Measurements from ENCODE around the gene DEFB131A.
"Not testable (repeated sequence)": the region's sequence is repeated elsewhere in the genome, so short reads cannot be mapped to it uniquely, and the experiment has no call there.

Gene DEFB131A, protein sequence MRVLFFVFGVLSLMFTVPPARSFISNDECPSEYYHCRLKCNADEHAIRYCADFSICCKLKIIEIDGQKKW

GRCh38 chr4:9444114-9444513 lies at the start of gene DEFB131A:
DEFB131A (plus strand) TSS chr4:9444414; CDS start chr4:9444534, 120 bp downstream.
- DNase-seq (ENCODE audit: extremely low read depth, low read depth); H3K4me3 ChIP-seq (replicated peaks; ENCODE audit: low read depth, low read length): not testable (repeated sequence)

- H3K4me3 ChIP-seq (replicated peaks; ENCODE audit: low read depth, low read length); DNase-seq (ENCODE audit: extremely low read depth, low read depth): not testable (repeated sequence)
Observed at GRCh38 chr4:9405774-9406173, 38.4 kb upstream of the DEFB131A start.

- not testable (repeated sequence) for H3K4me3 ChIP-seq (replicated peaks; ENCODE audit: low read depth, low read length); DNase-seq (ENCODE audit: extremely low read depth, low read depth)
Observed at GRCh38 chr4:9406491-9406890, 37.7 kb upstream of the DEFB131A start.

DNA sequence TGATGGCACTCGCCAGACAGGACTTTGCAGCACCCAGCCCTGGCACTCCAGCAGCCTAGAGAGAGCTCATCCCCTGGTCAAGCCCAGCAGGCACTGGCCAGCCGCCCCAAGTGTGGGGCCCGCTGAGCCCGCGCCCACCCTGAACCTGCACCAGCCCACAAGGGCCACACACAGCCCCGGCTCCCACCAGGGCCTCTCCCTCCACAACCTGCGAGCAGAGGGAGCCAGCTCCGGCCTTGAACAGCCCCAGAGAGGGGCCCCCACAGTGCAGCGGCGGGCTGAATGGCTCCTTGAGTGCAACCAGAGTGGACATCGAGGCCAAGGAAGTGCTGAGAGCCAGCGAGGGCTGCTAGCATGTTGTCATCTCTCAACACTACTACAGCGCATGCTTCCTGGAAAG lies 34.4 kb upstream of the DEFB131A start:
- no peak overlapping the region for H3K4me3 ChIP-seq (replicated peaks; ENCODE audit: low read depth, low read length)
- DNase-seq (ENCODE audit: extremely low read depth, low read depth): no peak
- no peak for TF ChIP-seq CTCF (IDR thresholded peaks at IDR 0.05; ENCODE audit: low read depth, low read length, missing control alignments)

- not testable (repeated sequence) for DNase-seq (ENCODE audit: extremely low read depth, low read depth); H3K4me3 ChIP-seq (replicated peaks; ENCODE audit: low read depth, low read length)
Observed at GRCh38 chr4:9421884-9422455, 22.2 kb upstream of the DEFB131A start.

- DNase-seq (ENCODE audit: extremely low read depth, low read depth); H3K4me3 ChIP-seq (replicated peaks; ENCODE audit: low read depth, low read length): not testable (repeated sequence)
Observed at GRCh38 chr4:9425916-9426315, 18.3 kb upstream of the DEFB131A start.

DNA sequence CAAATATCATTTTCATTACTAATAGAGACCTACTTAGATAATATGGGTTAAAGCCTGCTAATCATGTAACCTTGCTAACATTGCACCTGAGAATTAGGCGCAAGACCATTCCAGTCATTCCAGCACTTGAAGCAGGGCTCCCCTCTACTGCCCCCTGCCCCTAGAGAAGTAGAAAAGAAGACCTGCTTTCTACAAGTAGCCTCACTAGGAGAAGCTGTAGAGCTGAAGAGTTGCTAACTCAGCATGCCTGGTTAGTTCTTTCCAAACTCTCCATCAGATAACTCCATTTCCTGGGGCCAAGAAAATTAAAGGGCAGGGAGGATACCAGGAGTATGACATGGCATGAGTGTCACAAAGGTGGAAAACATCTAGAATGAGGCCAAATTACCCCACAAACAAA lies 14.2 kb upstream of the DEFB131A start:
- not testable (repeated sequence) for H3K4me3 ChIP-seq (replicated peaks; ENCODE audit: low read depth, low read length); DNase-seq (ENCODE audit: extremely low read depth, low read depth)

DNA sequence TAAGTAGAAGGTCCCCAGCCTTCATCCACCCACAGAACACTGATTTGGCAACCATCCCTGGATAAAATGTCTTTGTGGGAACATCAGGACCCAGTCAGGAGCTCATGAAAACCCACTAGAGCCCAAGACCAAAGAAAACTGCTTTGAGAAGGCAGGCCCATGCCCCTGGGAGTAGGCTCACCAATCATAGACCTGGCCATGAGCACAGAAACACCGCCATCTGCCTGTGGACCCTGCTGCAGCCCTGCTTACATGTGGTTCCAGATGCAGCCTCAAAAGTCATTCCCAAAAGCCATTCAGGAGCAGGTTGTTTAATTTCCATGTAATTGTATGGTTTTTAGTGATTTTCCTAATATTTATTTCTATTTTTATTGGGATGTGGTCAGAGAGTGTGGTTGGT lies 10.9 kb upstream of the DEFB131A start:
- DNase-seq (ENCODE audit: extremely low read depth, low read depth); H3K4me3 ChIP-seq (replicated peaks; ENCODE audit: low read depth, low read length): not testable (repeated sequence)

GRCh38 chr4:9436728-9437127 lies 7.5 kb upstream of the DEFB131A start:
- not testable (repeated sequence) for DNase-seq (ENCODE audit: extremely low read depth, low read depth); H3K4me3 ChIP-seq (replicated peaks; ENCODE audit: low read depth, low read length)

DNA sequence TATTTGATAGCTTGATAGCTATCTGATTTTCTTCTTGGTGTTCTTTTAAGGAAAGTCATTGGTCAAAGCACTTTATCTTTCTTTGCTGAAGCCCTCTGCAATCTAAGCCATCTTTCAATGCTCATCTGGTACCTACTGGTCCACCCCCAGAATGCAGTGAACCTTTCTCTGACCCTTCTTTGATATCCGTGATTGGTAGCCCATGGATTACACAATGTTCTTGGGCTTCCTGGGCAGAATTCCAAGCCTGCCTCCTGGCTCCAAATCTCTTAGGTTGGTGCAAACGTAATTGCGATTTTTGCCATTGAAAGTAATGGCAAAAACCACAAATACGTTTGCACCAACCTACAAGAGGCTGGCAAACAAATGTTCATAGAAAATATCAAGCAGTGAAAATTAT lies 1.9 kb upstream of the DEFB131A start:
- H3K4me3 ChIP-seq (replicated peaks; ENCODE audit: low read depth, low read length); DNase-seq (ENCODE audit: extremely low read depth, low read depth): not testable (repeated sequence)

DNA sequence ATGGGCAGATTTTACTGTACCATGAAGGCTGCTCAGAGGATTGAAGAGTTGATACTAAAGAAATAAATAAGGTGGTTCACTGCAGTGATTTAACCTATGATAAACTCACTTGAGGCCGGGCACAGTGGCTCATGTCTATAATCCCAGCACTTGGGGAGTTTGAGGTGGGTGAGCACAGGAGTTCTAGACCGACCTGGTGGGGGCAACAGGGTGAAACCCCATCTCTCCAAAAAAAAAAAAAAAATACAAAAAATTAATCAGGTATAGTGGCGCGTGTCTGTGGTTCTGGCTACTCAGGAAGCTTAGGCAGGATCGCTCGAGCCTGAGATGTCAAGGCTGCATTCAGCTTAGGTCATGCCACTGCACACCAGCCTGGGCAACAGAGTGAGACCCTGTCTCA lies 467 bp downstream of the DEFB131A start:
- not testable (repeated sequence) for DNase-seq (ENCODE audit: extremely low read depth, low read depth); H3K4me3 ChIP-seq (replicated peaks; ENCODE audit: low read depth, low read length)

GRCh38 chr4:9452251-9452650 lies 8.0 kb downstream of the DEFB131A start:
- not testable (repeated sequence) for DNase-seq (ENCODE audit: extremely low read depth, low read depth); H3K4me3 ChIP-seq (replicated peaks; ENCODE audit: low read depth, low read length)

- DNase-seq (ENCODE audit: extremely low read depth, low read depth); H3K4me3 ChIP-seq (replicated peaks; ENCODE audit: low read depth, low read length): not testable (repeated sequence)
Observed at GRCh38 chr4:9454284-9454683, 10.1 kb downstream of the DEFB131A start.

GRCh38 chr4:9455046-9455445 lies 10.8 kb downstream of the DEFB131A start:
- H3K4me3 ChIP-seq (replicated peaks; ENCODE audit: low read depth, low read length); DNase-seq (ENCODE audit: extremely low read depth, low read depth): not testable (repeated sequence)

DNA sequence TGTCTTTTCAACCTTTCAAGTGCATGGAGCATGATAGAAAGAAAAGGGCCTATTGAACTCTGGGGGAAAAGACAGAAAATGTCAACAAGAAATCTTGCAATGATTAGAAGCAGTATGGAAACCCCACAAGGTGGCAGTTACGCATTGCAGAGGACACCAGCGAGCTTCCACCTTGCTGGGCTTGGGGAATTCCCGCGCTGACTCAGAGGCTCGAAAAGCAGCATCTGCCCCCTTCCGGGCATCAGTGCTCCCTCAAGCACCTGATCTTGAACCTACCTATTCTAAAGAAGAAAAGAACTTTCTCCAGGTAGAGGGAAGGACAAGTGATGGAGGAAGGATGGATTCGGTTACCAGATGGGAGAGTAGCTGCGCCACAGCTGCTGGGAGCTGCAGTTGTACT lies 35.3 kb downstream of the DEFB131A start:
- DNase-seq (ENCODE audit: extremely low read depth, low read depth): not testable (repeated sequence)

DNA sequence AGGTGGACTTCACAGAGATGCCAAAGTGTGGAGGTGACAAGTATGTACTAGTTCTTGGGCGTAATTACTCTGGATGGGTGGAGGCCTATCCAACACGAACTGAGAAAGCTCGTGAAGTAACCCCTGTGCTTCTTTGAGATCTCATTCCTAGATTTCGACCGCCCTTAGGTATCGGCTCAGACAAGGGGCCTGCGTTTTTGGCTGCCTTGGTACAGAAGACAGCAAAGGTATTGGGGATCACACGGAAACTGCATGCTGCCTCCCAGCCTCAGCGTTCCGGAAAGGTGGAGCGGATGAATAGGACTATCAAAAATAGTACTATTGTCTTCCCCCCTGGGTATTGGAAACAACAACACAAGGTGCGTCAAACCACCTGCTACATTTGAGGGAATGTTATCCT lies 35.9 kb downstream of the DEFB131A start:
- DNase-seq (ENCODE audit: extremely low read depth, low read depth); H3K4me3 ChIP-seq (replicated peaks; ENCODE audit: low read depth, low read length): not testable (repeated sequence)

More for the DNA sequence above, 35.3 kb downstream of the DEFB131A start:
- not testable (repeated sequence) for H3K4me3 ChIP-seq (replicated peaks; ENCODE audit: low read depth, low read length)

- H3K4me3 ChIP-seq (replicated peaks; ENCODE audit: low read depth, low read length); DNase-seq (ENCODE audit: extremely low read depth, low read depth): not testable (repeated sequence)
Observed at GRCh38 chr4:9482871-9483270, 38.7 kb downstream of the DEFB131A start.

DNA sequence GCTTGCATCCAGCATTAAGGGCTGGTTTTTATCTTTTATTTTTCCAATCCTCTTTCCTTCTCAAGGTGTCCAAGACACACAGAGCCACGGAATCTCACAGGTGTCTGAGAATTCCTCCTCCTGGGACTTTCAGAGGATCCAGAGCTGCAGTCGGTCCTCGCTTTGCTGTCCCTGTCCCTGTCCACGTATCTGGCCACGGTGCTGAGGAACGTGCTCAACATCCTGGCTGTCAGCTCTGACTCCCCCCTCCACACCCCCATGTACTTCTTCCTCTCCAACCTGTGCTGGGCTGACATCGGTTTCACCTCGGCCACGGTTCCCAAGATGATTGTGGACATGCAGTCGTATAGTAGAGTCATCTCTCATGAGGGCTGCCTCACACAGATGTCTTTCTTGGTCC lies 39.5 kb downstream of the DEFB131A start:
- not testable (repeated sequence) for DNase-seq (ENCODE audit: extremely low read depth, low read depth); H3K4me3 ChIP-seq (replicated peaks; ENCODE audit: low read depth, low read length)

DNA sequence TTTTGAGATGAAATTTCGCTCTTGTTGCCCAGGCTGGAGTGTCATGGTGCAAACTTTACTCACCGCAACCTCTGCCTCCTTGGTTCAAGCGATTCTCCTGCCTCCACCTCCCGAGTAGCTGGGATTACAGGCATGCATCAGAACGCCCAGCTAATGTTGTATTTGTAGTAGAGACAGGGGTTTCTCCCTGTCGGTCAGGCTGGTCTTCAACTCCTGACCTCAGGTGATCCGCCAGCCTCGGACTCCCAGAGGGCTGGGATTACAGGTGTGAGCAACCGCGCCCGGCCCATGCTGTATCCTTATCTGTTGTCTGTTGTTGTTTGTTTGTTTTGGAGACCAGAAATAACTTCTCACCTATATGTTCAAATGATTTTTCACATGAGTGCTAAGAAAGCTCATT lies 42.7 kb downstream of the DEFB131A start:
- H3K4me3 ChIP-seq (replicated peaks; ENCODE audit: low read depth, low read length); DNase-seq (ENCODE audit: extremely low read depth, low read depth): not testable (repeated sequence)

Measured in HFF-Myc (cell line).